Measurements from ENCODE around the gene DHRS12.
A peak's percentile ranks its signal among the peaks of the same experiment; 100 is the strongest.

The DHRS12 gene

DNA sequence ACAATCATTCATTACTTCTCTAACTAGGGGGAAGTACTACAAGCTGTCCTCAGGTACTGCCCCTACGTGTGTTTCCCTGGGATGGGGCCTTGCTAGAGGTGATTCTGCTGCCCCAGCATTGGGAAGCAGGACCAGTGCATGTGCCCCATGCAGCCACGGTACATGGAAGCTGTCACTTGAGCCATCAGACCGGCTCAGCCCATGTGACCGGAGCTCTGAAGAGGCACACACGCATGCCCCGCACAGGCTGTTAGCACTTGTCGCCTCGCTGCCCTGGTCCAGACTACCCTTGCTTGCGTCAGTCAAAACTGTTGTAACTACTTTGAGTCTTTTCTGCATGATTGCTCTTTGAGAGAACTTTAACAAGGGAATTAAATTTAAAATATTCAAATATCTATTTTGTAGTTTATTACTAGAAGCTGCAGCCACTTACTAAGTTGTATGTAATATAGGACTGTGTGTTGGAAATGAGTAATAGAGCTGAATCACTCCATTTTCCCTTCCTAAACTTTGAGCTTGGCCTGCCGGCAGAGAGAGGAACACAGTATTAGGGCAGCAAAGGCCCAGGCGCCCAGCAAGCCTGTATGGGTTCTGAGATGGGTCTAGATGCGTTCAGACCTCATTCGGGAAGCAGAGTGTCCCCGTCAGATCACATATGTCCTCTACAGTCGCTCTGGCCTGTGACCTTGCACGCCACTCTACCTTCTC, 42.2 kb downstream of the DHRS12 start:
- DNase-seq (ENCODE audit: low read depth in 2 of 2) = no peak

DNA sequence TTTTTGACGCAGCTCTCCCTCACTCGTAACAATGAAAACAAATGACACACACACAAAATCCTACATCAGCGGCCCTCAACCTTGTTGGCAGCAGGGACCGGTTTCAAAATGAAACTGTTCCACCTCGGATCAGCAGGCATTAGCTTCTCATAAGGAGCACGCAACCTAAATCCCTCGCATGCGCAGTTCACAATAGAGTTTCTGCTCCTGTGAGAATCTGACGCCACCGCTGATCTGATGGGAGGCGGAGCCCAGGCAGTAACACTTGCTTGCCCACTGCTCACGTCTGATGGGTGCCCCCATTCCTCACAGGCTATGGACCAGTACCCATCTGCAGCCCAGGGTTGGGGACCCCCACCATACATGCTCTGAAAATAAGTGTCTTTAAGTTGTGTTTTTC, 43.4 kb downstream of the DHRS12 start:
- no peak for DNase-seq (ENCODE audit: low read depth in 2 of 2)

GRCh38 chr13:51759240-51759639, 44.7 kb downstream of the DHRS12 start:
- DNase-seq (ENCODE audit: low read depth in 2 of 2) = no peak

- DNase-seq (ENCODE audit: low read depth in 2 of 2) = no peak
Observed at GRCh38 chr13:51758691-51759090, 45.3 kb downstream of the DHRS12 start.

- DNase-seq (ENCODE audit: low read depth in 2 of 2) = no peak
Observed at GRCh38 chr13:51756651-51757050, 47.3 kb downstream of the DHRS12 start.

- no peak for DNase-seq (ENCODE audit: low read depth in 2 of 2)
Observed at GRCh38 chr13:51747438-51748434, 56.2 kb downstream of the DHRS12 start.

- DNase-seq (ENCODE audit: low read depth in 2 of 2) = no peak
Observed at GRCh38 chr13:51746802-51747201, 57.2 kb downstream of the DHRS12 start.

DNA sequence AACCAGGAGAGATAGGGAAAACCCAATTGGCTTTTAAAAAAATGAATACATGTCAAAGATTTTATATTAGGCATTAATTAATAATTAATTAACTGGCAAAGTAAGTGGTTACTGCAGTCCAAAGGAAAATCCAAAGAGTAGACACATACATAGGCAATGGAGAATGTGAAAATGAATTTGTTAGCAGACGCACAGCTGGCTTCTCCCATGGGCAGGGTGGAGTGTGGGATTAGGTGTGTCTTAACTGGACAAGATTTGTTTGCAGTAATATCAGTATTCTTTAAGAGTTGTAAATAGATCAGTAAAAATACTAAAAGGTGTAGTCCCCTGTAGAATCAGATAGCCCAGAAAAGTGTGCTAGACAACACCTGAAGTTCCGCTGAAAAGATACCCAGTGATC, 58.7 kb downstream of the DHRS12 start:
- DNase-seq (ENCODE audit: low read depth in 2 of 2) = no peak

GRCh38 chr13:51742611-51743010, 61.4 kb downstream of the DHRS12 start:
- DNase-seq (ENCODE audit: low read depth in 2 of 2) = no peak

DNA sequence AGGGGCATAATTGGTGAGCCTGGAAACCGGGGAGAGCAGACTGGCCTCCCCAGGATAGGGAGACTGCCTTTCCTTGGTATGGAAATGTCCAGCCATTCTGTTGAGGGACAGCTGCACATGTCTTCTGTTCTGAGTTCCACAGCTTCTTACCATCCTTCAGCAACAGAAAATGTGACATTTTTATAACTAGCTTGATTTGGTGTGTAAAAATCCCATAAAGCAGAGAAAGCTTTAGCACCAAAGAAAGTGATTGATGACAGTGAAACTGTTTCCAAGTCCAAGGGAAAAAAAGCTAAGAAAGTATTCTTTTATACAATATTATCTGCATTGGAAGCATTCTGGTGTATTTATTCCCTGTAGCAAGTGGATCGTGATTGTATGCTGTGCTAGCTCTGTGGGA, 61.9 kb downstream of the DHRS12 start:
- no peak for DNase-seq (ENCODE audit: low read depth in 2 of 2)

GRCh38 chr13:51740698-51741097, 63.3 kb downstream of the DHRS12 start:
- DNase-seq (ENCODE audit: low read depth in 2 of 2) = no peak

DNA sequence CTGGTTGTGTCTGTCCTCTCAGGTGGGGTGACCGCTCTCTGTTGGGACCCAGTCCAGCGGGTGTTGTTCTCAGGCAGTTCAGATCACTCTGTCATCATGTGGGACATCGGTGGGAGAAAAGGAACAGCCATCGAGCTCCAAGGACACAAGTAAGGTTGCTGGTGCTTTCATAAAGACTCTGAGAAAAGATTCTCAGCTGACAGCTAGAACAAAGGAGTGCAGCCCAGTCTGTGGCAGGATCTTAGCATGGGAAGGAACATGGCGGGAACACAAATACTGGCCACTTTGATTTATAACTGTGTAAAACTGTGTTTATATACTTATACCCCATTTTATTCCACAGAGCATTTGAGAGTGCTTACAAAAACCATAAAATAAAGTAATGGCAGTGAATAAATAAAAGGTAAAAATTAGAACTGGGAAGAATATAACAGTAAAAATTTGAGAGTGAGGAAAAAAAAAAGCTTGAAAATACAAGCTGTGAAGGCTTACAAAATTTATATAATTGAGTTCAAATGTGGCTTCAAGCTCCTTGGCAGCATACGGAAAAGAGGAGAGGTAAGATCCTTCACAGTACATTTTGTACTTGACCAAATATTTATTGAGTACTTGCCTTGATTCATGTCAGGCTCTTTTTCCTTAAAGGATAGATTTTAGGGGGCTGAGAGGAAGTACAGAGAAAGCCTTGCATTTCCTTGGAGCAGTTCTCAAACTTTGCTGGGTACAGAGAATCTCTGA, 64.8 kb downstream of the DHRS12 start:
- DNase-seq (ENCODE audit: low read depth in 2 of 2) = no peak

GRCh38 chr13:51738226-51738905, 65.6 kb downstream of the DHRS12 start:
- DNase-seq (ENCODE audit: low read depth in 2 of 2) = no peak

DNA sequence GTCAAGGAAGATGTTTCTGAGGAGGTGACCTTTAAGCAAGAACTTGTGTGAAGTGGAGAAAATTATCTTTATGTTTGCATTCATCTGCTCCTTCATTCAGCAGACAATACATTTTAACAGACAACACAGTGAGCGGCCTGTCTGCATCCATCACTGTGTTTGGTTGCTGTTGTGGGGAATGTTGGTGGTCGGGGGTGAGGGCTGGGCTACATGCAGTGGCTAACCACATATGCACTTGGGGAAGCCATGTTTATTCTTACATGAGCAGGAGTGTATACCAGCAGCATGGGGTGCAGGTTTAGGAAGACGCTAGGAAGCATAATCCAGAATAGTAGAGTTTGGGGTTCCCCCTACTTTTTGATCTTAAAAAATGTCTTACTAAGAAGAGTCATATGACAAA, 66.4 kb downstream of the DHRS12 start:
- DNase-seq (ENCODE audit: low read depth in 2 of 2) = no peak

GRCh38 chr13:51734786-51735185, 69.2 kb downstream of the DHRS12 start:
- no peak for DNase-seq (ENCODE audit: low read depth in 2 of 2)

- DNase-seq (ENCODE audit: low read depth in 2 of 2) = no peak
Observed at GRCh38 chr13:51733374-51734298, 70.3 kb downstream of the DHRS12 start.

- no peak for DNase-seq (ENCODE audit: low read depth in 2 of 2)
Observed at GRCh38 chr13:51731759-51732158, 72.2 kb downstream of the DHRS12 start.

GRCh38 chr13:51730927-51731326, 73.0 kb downstream of the DHRS12 start:
- no peak for DNase-seq (ENCODE audit: low read depth in 2 of 2)

GRCh38 chr13:51729866-51730553, 74.0 kb downstream of the DHRS12 start:
- DNase-seq (ENCODE audit: low read depth in 2 of 2) = peak in 1 of 2 experiments; percentile 29

GRCh38 chr13:51728972-51729371, 75.0 kb downstream of the DHRS12 start:
- DNase-seq (ENCODE audit: low read depth in 2 of 2) = no peak

Measured in stimulated activated CD4-positive, alpha-beta T cell treated with anti-CD3 and anti-CD28 coated beads, Interleukin-12 subunit alpha, Interleukin-12 subunit beta, amount 100 ng/mL, for 24 hours (primary cell).